Measurements from ENCODE around the gene EPHA6. TPM values are rescaled to one million over a fixed set of nuclear protein-coding genes. Genes with fewer than 3 reads are reported as not detected.

The EPHA6 gene
- total and polyA plus RNA-seq, 9 donors = 2.0 to 20.9 (median 9.2) TPM

GRCh38 chr3:97764407-97765238 is 950.2 kb downstream of the EPHA6 start, which contains the start of gene ARL6:
Gene ARL6 (plus strand): TSS chr3:97764758. CDS start chr3:97768108, 3,350 bp downstream.
- 0 to 1% (median 1%) methylated on average over 45 to 46 of the region's 46 CpGs for WGBS, 3 donors
- Histone ChIP-seq H3K27me3 (no peaks in the 10 kb centered on the region), H3K27ac (peak within 1 kb of the TSS in 1 of 2 donors; percentile 37), H3K9me3 (no peaks in the 10 kb centered on the region), H3K4me3 (peak within 1 kb of the TSS; percentile 86), H3K36me3 (no peaks in the 10 kb centered on the region), H3K4me1 (ENCODE audit: insufficient read depth) (peaks cover 3% of the 10 kb centered on the region)
- TF ChIP-seq CTCF (IDR thresholded peaks at IDR 0.05) (no peak), EP300 (IDR thresholded peaks at IDR 0.05) (no peak), POLR2A (IDR thresholded peaks at IDR 0.05) (peak; percentile 31)
- intact Hi-C loops (cut with DNase I) = no loop called here
- DNase-seq = peak; percentile 81 to 89 (median 84)

- no peak for DNase-seq
- Histone ChIP-seq H3K9me3 (no peaks in the 10 kb centered on the region), H3K27me3 (no peaks in the 10 kb centered on the region), H3K4me3 (no peak overlapping the region), H3K27ac (no peak overlapping the region), H3K4me1 (ENCODE audit: insufficient read depth) (peaks cover 3% of the 10 kb centered on the region), H3K36me3 (no peaks in the 10 kb centered on the region)
- WGBS, 3 donors = 12 to 21% (median 18%) methylated on average over 2 of the region's 2 CpGs
- intact Hi-C loops (cut with DNase I) = no loop called here
- TF ChIP-seq CTCF (IDR thresholded peaks at IDR 0.05) (no peak), POLR2A (IDR thresholded peaks at IDR 0.05) (no peak), EP300 (IDR thresholded peaks at IDR 0.05) (no peak)
Observed at GRCh38 chr3:97765336-97765735, 950.9 kb downstream of the EPHA6 start.

- WGBS, 3 donors = 91 to 92% (median 91%) methylated on average over 3 of the region's 3 CpGs
Observed at GRCh38 chr3:97772926-97773325, 958.5 kb downstream of the EPHA6 start.

DNA sequence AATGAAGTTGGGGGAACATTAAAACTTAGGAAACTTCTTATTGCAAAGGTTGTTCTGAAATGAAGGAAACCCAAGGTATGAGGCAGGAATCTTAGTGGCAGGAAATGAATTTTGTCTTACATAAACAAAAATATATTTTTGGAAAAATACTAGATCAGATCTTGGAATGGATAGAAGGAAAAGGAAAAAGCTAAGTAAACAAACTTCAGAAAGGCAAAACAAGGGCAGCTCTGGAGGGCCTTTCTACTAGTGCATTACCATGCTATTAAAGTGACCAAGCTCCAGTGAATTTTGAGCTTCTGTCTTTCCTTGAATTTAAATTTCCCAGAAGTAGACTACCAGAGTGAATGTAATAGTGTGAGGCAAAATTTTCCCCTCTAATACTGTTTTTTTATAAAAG is 963.8 kb downstream of the EPHA6 start:
- DNase-seq = no peak
- TF ChIP-seq CTCF (IDR thresholded peaks at IDR 0.05) (no peak), EP300 (IDR thresholded peaks at IDR 0.05) (no peak), POLR2A (IDR thresholded peaks at IDR 0.05) (no peak)
- intact Hi-C loops (cut with DNase I) = no loop called here
- Histone ChIP-seq H3K36me3 (no peaks in the 10 kb centered on the region), H3K4me1 (ENCODE audit: insufficient read depth) (peaks cover 2% of the 10 kb centered on the region), H3K4me3 (no peak overlapping the region), H3K27ac (no peak overlapping the region), H3K27me3 (no peaks in the 10 kb centered on the region), H3K9me3 (no peaks in the 10 kb centered on the region)

More at GRCh38 chr3:97772926-97773325, 958.5 kb downstream of the EPHA6 start:
- no peak overlapping the region for H3K27ac ChIP-seq
- H3K9me3 ChIP-seq = no peaks in the 10 kb centered on the region
- H3K36me3 ChIP-seq = no peaks in the 10 kb centered on the region
- no peak for DNase-seq
- intact Hi-C loops (cut with DNase I) = no loop called here
- no peaks in the 10 kb centered on the region for H3K27me3 ChIP-seq
- H3K4me1 ChIP-seq (ENCODE audit: insufficient read depth) = no peaks in the 10 kb centered on the region
- H3K4me3 ChIP-seq = no peak overlapping the region
- TF ChIP-seq CTCF (IDR thresholded peaks at IDR 0.05) (no peak), EP300 (IDR thresholded peaks at IDR 0.05) (no peak), POLR2A (IDR thresholded peaks at IDR 0.05) (no peak)
